ENCODE data around the gene MATN4. TPM values are rescaled to one million over a fixed set of nuclear protein-coding genes. Genes with fewer than 3 reads are reported as not detected.

Gene MATN4
- total and polyA plus RNA-seq, 2 donors (not counting 1 experiment from before 2014, with no cell fraction given), result not detected

DNA sequence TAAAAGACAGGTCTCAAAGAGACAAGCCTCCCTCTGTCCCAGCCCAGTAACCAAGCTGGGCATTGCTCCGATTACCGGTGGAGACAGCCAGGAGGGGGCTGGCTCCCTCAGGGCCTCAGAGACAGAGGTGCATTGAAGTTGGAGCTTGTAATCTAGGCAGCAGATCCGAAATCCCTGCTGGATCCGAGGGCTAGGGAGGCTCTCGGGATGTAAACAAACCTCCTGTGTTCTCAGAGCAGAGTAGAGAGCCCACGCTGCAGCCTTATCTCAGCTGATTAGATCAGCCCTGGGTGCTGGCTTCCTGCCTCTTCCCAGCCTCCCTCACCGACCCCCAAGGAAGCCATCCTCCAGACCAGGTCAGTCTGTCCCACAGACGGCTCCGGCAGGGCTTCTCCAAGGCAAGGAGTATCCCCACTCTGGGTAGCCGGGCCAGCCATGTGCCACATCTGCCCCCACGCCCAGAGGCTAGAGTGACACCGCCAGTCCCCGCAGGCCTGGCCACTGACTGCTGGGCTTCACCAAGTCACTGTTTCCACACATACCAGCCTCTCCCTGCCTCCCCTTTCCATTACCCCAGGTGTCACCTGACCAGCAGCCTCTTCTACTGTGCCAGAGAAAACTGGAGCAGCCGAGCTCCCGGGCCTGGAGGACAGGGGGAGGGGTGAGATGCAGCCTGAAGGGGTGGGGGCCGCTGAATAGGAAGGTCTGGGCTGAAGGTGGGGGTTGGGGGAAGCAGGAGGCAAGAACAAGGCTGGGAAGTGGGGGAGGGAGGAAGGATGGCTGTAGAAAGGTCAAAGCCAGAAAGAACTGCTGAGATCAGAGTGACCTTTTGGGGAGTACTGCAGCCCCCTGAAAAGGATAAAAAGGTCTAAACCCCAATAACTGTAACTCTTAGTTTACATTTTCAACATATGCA, 34.1 kb upstream of the MATN4 start:
- intact Hi-C loops (cut with micrococcal nuclease), result no loop called here
- H3K27ac Mint-ChIP-seq, result no peak overlapping the region

More for the DNA sequence above, 34.1 kb upstream of the MATN4 start:
- ATAC-seq (ENCODE audit: low read depth) (no peak), DNase-seq (no peak)
- no peaks in the 10 kb centered on the region for H3K4me1 Mint-ChIP-seq
- 86% methylated on average over 15 of the region's 16 CpGs for WGBS (ENCODE audit: insufficient coverage)
- ChIA-PET CTCF (interaction anchor here (0.8 to 1.8 kb wide), 3 partner anchors 20 to 108 kb away, joined by 3 to 4 read pairs (median 3); partner anchors contain the start of gene SYS1), POLR2A (no interaction called here)
- peaks cover 0 to 26% (median 1%) of the 10 kb centered on the region in 4 experiments for H3K27me3 ChIP-seq (replicated peaks in 1 of 4; ENCODE audit: control extremely low read depth in 1 of 4, control insufficient read depth in 3 of 4, insufficient read depth in 4 of 4, low read length in 3 of 4)
- no peaks in the 10 kb centered on the region for H3K36me3 ChIP-seq (replicated peaks in 1 of 2; ENCODE audit: control extremely low read depth in 1 of 2, control insufficient read depth in 1 of 2, extremely low read depth in 1 of 2, insufficient read depth in 2 of 2, low read length in 1 of 2)
- no peak overlapping the region for H3K9ac ChIP-seq (ENCODE audit: low read length)
- TF ChIP-seq, protein P1, sequence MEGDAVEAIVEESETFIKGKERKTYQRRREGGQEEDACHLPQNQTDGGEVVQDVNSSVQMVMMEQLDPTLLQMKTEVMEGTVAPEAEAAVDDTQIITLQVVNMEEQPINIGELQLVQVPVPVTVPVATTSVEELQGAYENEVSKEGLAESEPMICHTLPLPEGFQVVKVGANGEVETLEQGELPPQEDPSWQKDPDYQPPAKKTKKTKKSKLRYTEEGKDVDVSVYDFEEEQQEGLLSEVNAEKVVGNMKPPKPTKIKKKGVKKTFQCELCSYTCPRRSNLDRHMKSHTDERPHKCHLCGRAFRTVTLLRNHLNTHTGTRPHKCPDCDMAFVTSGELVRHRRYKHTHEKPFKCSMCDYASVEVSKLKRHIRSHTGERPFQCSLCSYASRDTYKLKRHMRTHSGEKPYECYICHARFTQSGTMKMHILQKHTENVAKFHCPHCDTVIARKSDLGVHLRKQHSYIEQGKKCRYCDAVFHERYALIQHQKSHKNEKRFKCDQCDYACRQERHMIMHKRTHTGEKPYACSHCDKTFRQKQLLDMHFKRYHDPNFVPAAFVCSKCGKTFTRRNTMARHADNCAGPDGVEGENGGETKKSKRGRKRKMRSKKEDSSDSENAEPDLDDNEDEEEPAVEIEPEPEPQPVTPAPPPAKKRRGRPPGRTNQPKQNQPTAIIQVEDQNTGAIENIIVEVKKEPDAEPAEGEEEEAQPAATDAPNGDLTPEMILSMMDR (IDR thresholded peaks at IDR 0.05), result no peak
- TF ChIP-seq EZH2 (IDR thresholded peaks at IDR 0.05; ENCODE audit: borderline replicate concordance, insufficient read depth, low read depth, low read length, poor library complexity, severe bottlenecking), result no peak
- no peaks in the 10 kb centered on the region for H3K9me3 Mint-ChIP-seq (ENCODE audit: insufficient read depth)
- no peak overlapping the region for H3K27ac ChIP-seq (ENCODE audit: low read length in 2 of 2)
- H3K9me3 ChIP-seq (ENCODE audit: control extremely low read depth in 1 of 3, control insufficient read depth in 2 of 3, insufficient read depth in 1 of 3, low read length in 2 of 3), result no peaks in the 10 kb centered on the region
- peaks cover 9 to 10% of the 10 kb centered on the region in 2 donors for H3K4me1 ChIP-seq (ENCODE audit: control insufficient read depth in 2 of 2, insufficient read depth in 2 of 2, low read length in 2 of 2)
- H3K27me3 Mint-ChIP-seq, result peaks cover 19% of the 10 kb centered on the region
- H3K4me2 ChIP-seq (replicated peaks; ENCODE audit: low read depth, low read length, poor library complexity, severe bottlenecking), result no peak overlapping the region
- H4K20me1 ChIP-seq (ENCODE audit: control insufficient read depth, insufficient read depth, low read length, poor library complexity, severe bottlenecking), result no peaks in the 10 kb centered on the region
- H3K4me3 Mint-ChIP-seq, result no peak overlapping the region
- no peak overlapping the region for H3K4me3 ChIP-seq (ENCODE audit: control extremely low read depth in 1 of 5, extremely low read depth in 1 of 5, insufficient read depth in 1 of 5, low read depth in 2 of 5, low read length in 4 of 5)
- no peak overlapping the region for H2AFZ ChIP-seq (ENCODE audit: insufficient read depth, low read depth, low read length, poor library complexity, severe bottlenecking)
- H3K79me2 ChIP-seq (ENCODE audit: control insufficient read depth, insufficient read depth, low read length), result no peaks in the 10 kb centered on the region
